HL-60 (cell line): ENCODE results near the gene REXO1.

Source experiments
- CTCF ChIP-seq: IDR thresholded peaks from one replicate; pipeline ENCODE4 v1.5.1; 2011; ENCODE audit warnings: low read length, control low read depth, inconsistent platforms; ENCODE audit not compliant: insufficient read depth
- GABPA ChIP-seq: IDR thresholded peaks from 2 replicates; pipeline ENCODE4 v1.6.1; 2012; ENCODE audit warnings: low read depth
- REST ChIP-seq: IDR thresholded peaks from 2 replicates; pipeline ENCODE4 v1.6.1; 2012; ENCODE audit warnings: low read depth; ENCODE audit not compliant: insufficient replicate concordance

- no peak for TF ChIP-seq CTCF
- no peak for TF ChIP-seq REST
- no peak for TF ChIP-seq GABPA
These were observed 17.7 kb downstream of the REXO1 start for GRCh38 chr19:1830568-1830967.
